MCF 10A (cell line): ENCODE results near the gene NFATC3. TPM values are rescaled to one million over a fixed set of nuclear protein-coding genes. Genes with fewer than 3 reads are reported as not detected.

ENCODE experiments used
- BruUV-seq: library from RNA; stranded (reverse); fragments of 400-500 nt; replicated peaks from 2 replicates; lab custom pipeline; 2021; lab: Mats Ljungman, UMichigan
- CTCF ChIA-PET: fragments of 300-600 bp; sonication (Branson Sonifier 250); formaldehyde crosslinking; extraction: SDS; loops from one replicate; lab custom pipeline; 2021; ENCODE audit warnings: antibody characterized with exemption, inconsistent platforms; lab: Yijun Ruan, JAX
- POLR2A ChIA-PET: fragments of 300-600, 350-650 bp; sonication (Branson Sonifier 250); formaldehyde crosslinking; extraction: SDS; loops from one replicate; lab custom pipeline; 2020; ENCODE audit warnings: antibody characterized with exemption, inconsistent platforms; lab: Yijun Ruan, JAX
- DNase-seq: peaks from one replicate; pipeline ENCODE4 v3.0.0-alpha.2; 2018; ENCODE audit not compliant: unreplicated experiment
- H3K27ac Mint-ChIP-seq: one replicate; pipeline ENCODE4 v1.8.0; 2022; ENCODE audit warnings: mild to moderate bottlenecking, low read depth, mixed read lengths; ENCODE audit not compliant: unreplicated experiment
- H3K27me3 Mint-ChIP-seq: one replicate; pipeline ENCODE4 v1.8.0; 2022; ENCODE audit warnings: mixed read lengths; ENCODE audit not compliant: insufficient read depth, unreplicated experiment
- H3K36me3 Mint-ChIP-seq: one replicate; pipeline ENCODE4 v1.8.0; 2022; ENCODE audit warnings: mild to moderate bottlenecking, moderate library complexity, mixed read lengths; ENCODE audit not compliant: insufficient read depth, unreplicated experiment
- H3K4me1 Mint-ChIP-seq: one replicate; pipeline ENCODE4 v1.8.0; 2022; ENCODE audit warnings: mixed read lengths; ENCODE audit not compliant: insufficient read depth, unreplicated experiment
- H3K4me3 Mint-ChIP-seq: one replicate; pipeline ENCODE4 v1.8.0; 2022; ENCODE audit warnings: mild to moderate bottlenecking, moderate library complexity, mixed read lengths; ENCODE audit not compliant: unreplicated experiment
- H3K9me3 Mint-ChIP-seq: one replicate; pipeline ENCODE4 v1.8.0; 2022; ENCODE audit warnings: mixed read lengths; ENCODE audit not compliant: unreplicated experiment
- intact Hi-C: fragments of 100-400 bp; cut with micrococcal nuclease; formaldehyde crosslinking; loops from 2 replicates; pipeline ENCODE4 v1.14.1; 2022
- total RNA-seq: library from RNA; stranded (reverse); gene quantifications from 2 replicates; pipeline ENCODE4 v1.2.3, GENCODE V29; 2022
- TF ChIP-seq, protein P1 (sequence below): fragments of 200-600 bp; IDR thresholded peaks from one replicate; pipeline ENCODE4 v1.8.0; 2022; ENCODE audit warnings: antibody characterized with exemption, mild to moderate bottlenecking; ENCODE audit not compliant: unreplicated experiment

NFATC3 gene
- total RNA-seq, 1 experiment from 2014 or later: 24.1 TPM

DNA sequence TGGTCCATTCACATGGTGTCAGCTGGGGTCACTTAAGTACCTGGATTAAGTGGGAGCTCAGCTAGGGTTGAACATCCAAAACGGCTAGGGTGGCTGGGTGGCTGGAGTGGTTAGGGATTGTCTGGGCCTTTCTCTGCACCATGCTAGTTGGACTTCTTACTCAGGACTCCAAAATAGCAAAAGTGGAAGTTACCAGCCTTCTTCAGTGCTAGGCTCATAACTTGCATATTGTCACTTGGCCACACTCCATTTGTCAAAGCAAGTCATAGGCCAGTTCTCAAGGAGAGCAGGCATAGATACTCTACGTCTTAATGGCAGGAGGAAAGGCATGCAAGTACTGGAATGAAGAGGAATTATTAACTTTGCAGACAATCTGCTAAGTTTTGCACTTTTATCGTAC lies 81.1 kb downstream of the NFATC3 start:
- Mint-ChIP-seq H3K9me3 (no peaks in the 10 kb centered on the region), H3K27me3 (no peaks in the 10 kb centered on the region), H3K27ac (no peak overlapping the region), H3K4me3 (no peak overlapping the region), H3K36me3 (peaks cover 35% of the 10 kb centered on the region), H3K4me1 (no peaks in the 10 kb centered on the region)
- BruUV-seq: no TSS peak
- CTCF ChIA-PET: no interaction called here
- POLR2A ChIA-PET: interaction anchor here (1.1 kb wide), 1 partner anchor 30 kb away, joined by 3 read pairs; no protein-coding TSS in a partner anchor
- DNase-seq: no peak
- intact Hi-C loops: no loop called here
- TF ChIP-seq, protein P1, sequence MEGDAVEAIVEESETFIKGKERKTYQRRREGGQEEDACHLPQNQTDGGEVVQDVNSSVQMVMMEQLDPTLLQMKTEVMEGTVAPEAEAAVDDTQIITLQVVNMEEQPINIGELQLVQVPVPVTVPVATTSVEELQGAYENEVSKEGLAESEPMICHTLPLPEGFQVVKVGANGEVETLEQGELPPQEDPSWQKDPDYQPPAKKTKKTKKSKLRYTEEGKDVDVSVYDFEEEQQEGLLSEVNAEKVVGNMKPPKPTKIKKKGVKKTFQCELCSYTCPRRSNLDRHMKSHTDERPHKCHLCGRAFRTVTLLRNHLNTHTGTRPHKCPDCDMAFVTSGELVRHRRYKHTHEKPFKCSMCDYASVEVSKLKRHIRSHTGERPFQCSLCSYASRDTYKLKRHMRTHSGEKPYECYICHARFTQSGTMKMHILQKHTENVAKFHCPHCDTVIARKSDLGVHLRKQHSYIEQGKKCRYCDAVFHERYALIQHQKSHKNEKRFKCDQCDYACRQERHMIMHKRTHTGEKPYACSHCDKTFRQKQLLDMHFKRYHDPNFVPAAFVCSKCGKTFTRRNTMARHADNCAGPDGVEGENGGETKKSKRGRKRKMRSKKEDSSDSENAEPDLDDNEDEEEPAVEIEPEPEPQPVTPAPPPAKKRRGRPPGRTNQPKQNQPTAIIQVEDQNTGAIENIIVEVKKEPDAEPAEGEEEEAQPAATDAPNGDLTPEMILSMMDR: no peak

DNA sequence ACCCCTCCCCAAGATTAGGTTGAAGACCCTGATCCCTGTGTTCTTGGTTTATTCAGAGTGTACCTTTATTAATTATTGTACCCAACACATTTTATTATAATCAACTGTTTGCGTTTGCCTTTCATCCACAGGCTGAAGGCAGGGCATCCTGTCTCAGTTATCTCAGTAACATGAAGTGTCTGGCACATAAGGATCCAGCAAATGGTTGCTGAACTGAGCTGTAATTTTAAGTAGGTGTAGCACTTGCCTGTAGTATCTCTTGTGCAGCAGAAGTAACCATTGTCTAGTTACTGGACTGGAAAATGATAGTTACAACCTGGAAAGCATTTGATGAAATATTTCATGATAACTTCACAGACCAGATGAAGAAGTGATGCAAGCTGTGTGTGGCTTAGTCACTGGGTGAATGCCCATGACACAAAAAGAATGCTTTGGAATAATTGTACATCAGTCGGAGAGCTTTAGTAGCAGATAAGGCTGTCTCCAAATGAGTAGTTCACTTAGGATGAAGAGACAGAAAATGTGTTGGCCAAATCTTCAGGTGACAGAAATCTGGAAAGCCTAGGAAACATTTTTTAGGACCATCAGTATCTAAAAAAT lies 94.1 kb downstream of the NFATC3 start:
- no peak for DNase-seq
- intact Hi-C loops: no loop called here
- Mint-ChIP-seq H3K36me3 (peaks cover 62% of the 10 kb centered on the region), H3K27ac (no peak overlapping the region), H3K4me1 (no peaks in the 10 kb centered on the region), H3K4me3 (no peak overlapping the region), H3K9me3 (no peaks in the 10 kb centered on the region), H3K27me3 (no peaks in the 10 kb centered on the region)
- TF ChIP-seq, protein P1: no peak
- POLR2A ChIA-PET: interaction anchor here (1.9 to 2.1 kb wide), 2 partner anchors 8 to 10 kb away, joined by 4 read pairs; no protein-coding TSS in a partner anchor
- CTCF ChIA-PET: interaction anchor here (0.7 to 1.1 kb wide), 2 partner anchors 17 to 27 kb away, joined by 3 read pairs; no protein-coding TSS in a partner anchor
- BruUV-seq: no TSS peak

DNA sequence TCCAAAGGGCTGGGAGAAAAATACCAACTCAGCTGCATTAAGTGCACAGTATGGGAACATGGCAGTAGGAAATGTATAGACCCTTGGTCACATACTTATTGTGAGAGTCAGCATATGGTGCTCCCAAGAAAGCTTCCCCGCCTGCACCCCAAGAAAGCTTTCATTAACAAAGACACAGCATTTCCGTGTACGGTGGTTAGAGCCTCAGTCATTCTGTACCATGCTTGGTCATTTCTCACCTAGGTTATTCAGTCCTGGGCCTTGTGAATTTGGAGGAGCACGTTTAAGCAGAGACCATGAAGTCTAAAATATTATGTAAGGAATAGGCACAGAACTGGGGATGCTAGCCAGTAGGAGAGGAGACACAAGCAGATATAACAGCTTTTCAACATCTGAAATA lies 94.7 kb downstream of the NFATC3 start:
- ChIA-PET CTCF (interaction anchor here (0.7 to 1.1 kb wide), 2 partner anchors 17 to 28 kb away, joined by 3 read pairs; no protein-coding TSS in a partner anchor), POLR2A (interaction anchor here (0.6 to 1.9 kb wide), 2 partner anchors 7 to 59 kb away, joined by 3 to 4 read pairs; no protein-coding TSS in a partner anchor)
- Mint-ChIP-seq H3K4me3 (no peak overlapping the region), H3K27me3 (no peaks in the 10 kb centered on the region), H3K27ac (no peak overlapping the region), H3K9me3 (no peaks in the 10 kb centered on the region), H3K36me3 (peaks cover 64% of the 10 kb centered on the region), H3K4me1 (no peaks in the 10 kb centered on the region)
- no peak for DNase-seq
- TF ChIP-seq, protein P1: no peak
- intact Hi-C loops: no loop called here
- BruUV-seq: no TSS peak

DNA sequence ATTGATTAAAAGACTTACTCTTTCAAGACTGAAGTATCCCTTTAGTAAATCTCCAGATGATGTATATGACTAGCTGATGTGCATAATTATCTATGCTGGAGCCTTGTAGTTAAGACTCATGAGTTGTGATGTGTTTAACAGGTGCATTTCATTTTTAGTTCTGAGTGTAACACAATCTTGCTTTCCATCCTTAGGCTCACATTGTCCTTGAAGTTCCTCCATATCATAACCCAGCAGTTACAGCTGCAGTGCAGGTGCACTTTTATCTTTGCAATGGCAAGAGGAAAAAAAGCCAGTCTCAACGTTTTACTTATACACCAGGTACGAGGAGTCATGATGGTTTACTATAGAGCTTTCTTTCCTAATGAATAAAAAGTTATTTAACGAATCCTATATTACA lies 97.9 kb downstream of the NFATC3 start:
- CTCF ChIA-PET: interaction anchor here (1.1 kb wide), 1 partner anchor 66 kb away, joined by 3 read pairs; no protein-coding TSS in a partner anchor
- Mint-ChIP-seq H3K27me3 (no peaks in the 10 kb centered on the region), H3K9me3 (no peaks in the 10 kb centered on the region), H3K4me3 (no peak overlapping the region), H3K27ac (no peak overlapping the region), H3K36me3 (peaks cover 40% of the 10 kb centered on the region), H3K4me1 (no peaks in the 10 kb centered on the region)
- DNase-seq: no peak
- no TSS peak for BruUV-seq
- intact Hi-C loops: no loop called here
- POLR2A ChIA-PET: interaction anchor here (1.5 kb wide), 1 partner anchor 9 kb away, joined by 3 read pairs; no protein-coding TSS in a partner anchor
- TF ChIP-seq, protein P1: no peak
